HG03432 (cell line): ENCODE measurements around the gene LHX1.

Experiments
- ATAC-seq: cut with Tn5 transposase; IDR thresholded peaks from one replicate; pipeline ENCODE4 v1.9.1; 2021; ENCODE audit warnings: mild to moderate bottlenecking, moderate library complexity; ENCODE audit not compliant: unreplicated experiment

The LHX1 gene

GRCh38 chr17:36921095-36921851 is 16.0 kb upstream of the LHX1 start:
- ATAC-seq = no peak

GRCh38 chr17:36922175-36922574 is 15.1 kb upstream of the LHX1 start:
- ATAC-seq = no peak

- ATAC-seq = no peak
Observed at GRCh38 chr17:36923814-36924221, 13.5 kb upstream of the LHX1 start.

GRCh38 chr17:36926226-36926625 is 11.0 kb upstream of the LHX1 start:
- no peak for ATAC-seq

GRCh38 chr17:36926701-36927100 is 10.6 kb upstream of the LHX1 start:
- ATAC-seq = no peak

GRCh38 chr17:36928471-36929345 is 8.6 kb upstream of the LHX1 start:
- ATAC-seq = no peak

GRCh38 chr17:36929851-36930582 is 7.3 kb upstream of the LHX1 start:
- ATAC-seq = no peak

GRCh38 chr17:36930583-36930900 is 6.7 kb upstream of the LHX1 start:
- ATAC-seq = no peak

GRCh38 chr17:36931096-36931696 is 6.1 kb upstream of the LHX1 start:
- no peak for ATAC-seq

- ATAC-seq = no peak
Observed at GRCh38 chr17:36931697-36932382, 5.4 kb upstream of the LHX1 start.

- ATAC-seq = no peak
Observed at GRCh38 chr17:36932383-36932693, 4.9 kb upstream of the LHX1 start.

GRCh38 chr17:36932694-36933511 is 4.4 kb upstream of the LHX1 start:
- no peak for ATAC-seq

GRCh38 chr17:36933512-36934143 is 3.6 kb upstream of the LHX1 start:
- ATAC-seq = no peak

GRCh38 chr17:36934144-36934691 is 3.1 kb upstream of the LHX1 start:
- no peak for ATAC-seq

- no peak for ATAC-seq
Observed at GRCh38 chr17:36934692-36935630, 2.3 kb upstream of the LHX1 start.

- ATAC-seq = no peak
Observed at GRCh38 chr17:36935671-36936454, 1.4 kb upstream of the LHX1 start.

- ATAC-seq = no peak
Observed at GRCh38 chr17:36936455-36937000, 747 bp upstream of the LHX1 start.
